Vagina (tissue), 2 donors: ENCODE data around the gene SPACA6.

Experiments
- CTCF ChIP-seq, 3 experiments: fragments of 450-650 bp in 2 of 3; fragments of 200-600 bp in 1 of 3; sonication (generic) in 1 of 3; IDR thresholded peaks; one replicate each; pipeline ENCODE4 v1.5.1; 2017 to 2019; ENCODE audit warnings: antibody characterized with exemption in 3 of 3, mild to moderate bottlenecking in 2 of 3, moderate library complexity in 2 of 3
- POLR2A ChIP-seq, 2 donors: fragments of 450-650 bp; IDR thresholded peaks; one replicate each; pipeline ENCODE4 v1.6.1; 2017; ENCODE audit warnings: antibody characterized with exemption in 2 of 2, mild to moderate bottlenecking in 2 of 2, moderate library complexity in 2 of 2
- POLR2AphosphoS5 ChIP-seq, 2 donors: sonication (generic); formaldehyde crosslinking; IDR thresholded peaks; one replicate each; pipeline ENCODE4 v1.9.0; 2017; ENCODE audit warnings: antibody characterized with exemption in 2 of 2, mild to moderate bottlenecking in 2 of 2, low read depth in 1 of 2; ENCODE audit not compliant: insufficient read depth in 1 of 2

- TF ChIP-seq POLR2A (IDR thresholded peaks at IDR 0.05) = peak in 1 of 2 donors; percentile 69
- peak; percentile 10 to 31 (median 16) for TF ChIP-seq CTCF (IDR thresholded peaks at IDR 0.05)
- peak; percentile 34 to 91 for TF ChIP-seq POLR2AphosphoS5 (IDR thresholded peaks at IDR 0.05; ENCODE audit: insufficient read depth in 1 of 2, low read depth in 1 of 2)
These were observed 10.7 kb downstream of the SPACA6 start for GRCh38 chr19:51703575-51704515.
